PC-9 (cell line): ENCODE data around the gene USH2A. TPM values are rescaled to one million over a fixed set of nuclear protein-coding genes. Genes with fewer than 3 reads are reported as not detected.

Experiments used
- BruUV-seq: library from RNA; stranded (reverse); fragments of 400-500 nt; replicated peaks from 2 replicates; lab custom pipeline; 2021; lab: Mats Ljungman, UMichigan
- CTCF ChIA-PET: fragments of 300-600 bp; sonication (Branson Sonifier 250); formaldehyde crosslinking; loops from one replicate; lab custom pipeline; 2022; ENCODE audit warnings: antibody characterized with exemption; lab: Charles Lee
- POLR2A ChIA-PET: fragments of 300-600 bp; sonication (Branson Sonifier 250); formaldehyde crosslinking; loops from one replicate; lab custom pipeline; 2022; ENCODE audit warnings: antibody characterized with exemption; ENCODE audit not compliant: unreplicated experiment; lab: Charles Lee
- DNase-seq, 2 experiments: peaks; one replicate each; pipeline versions ENCODE4 v3.0.0 to v3.0.0-alpha.2; 2015 to 2022; ENCODE audit warnings: mixed read lengths in 1 of 2
- H2AFZ ChIP-seq: fragments of 200-600 bp; sonication (generic); 2 replicates; pipeline ENCODE4 v1.8.1; 2017; ENCODE audit warnings: antibody characterized with exemption
- H3F3A ChIP-seq: fragments of 200-600 bp; sonication (generic); 2 replicates; pipeline ENCODE4 v1.8.1; 2017; ENCODE audit warnings: antibody characterized with exemption, mild to moderate bottlenecking, low read depth; ENCODE audit not compliant: insufficient read depth
- H3K27ac ChIP-seq: fragments of 200-600 bp; sonication (generic); 2 replicates; pipeline ENCODE4 v1.6.1; 2016; ENCODE audit warnings: mixed run types
- H3K27me3 ChIP-seq: fragments of 200-600 bp; sonication (generic); 2 replicates; pipeline ENCODE4 v1.6.1; 2016; ENCODE audit warnings: low read depth, mixed run types; ENCODE audit not compliant: insufficient read depth
- H3K36me3 ChIP-seq: fragments of 200-600 bp; sonication (generic); 2 replicates; pipeline ENCODE4 v1.6.1; 2016; ENCODE audit warnings: low read depth, mixed run types
- H3K4me1 ChIP-seq: fragments of 200-600 bp; sonication (generic); replicated peaks from 2 replicates; pipeline ENCODE4 v1.6.1; 2016; ENCODE audit warnings: mixed run types; ENCODE audit not compliant: insufficient read depth
- H3K4me2 ChIP-seq: fragments of 200-600 bp; sonication (generic); 2 replicates; pipeline ENCODE4 v1.6.1; 2017; ENCODE audit warnings: mixed run types
- H3K4me3 ChIP-seq: fragments of 200-600 bp; sonication (generic); 2 replicates; pipeline ENCODE4 v1.6.1; 2016; ENCODE audit warnings: mixed run types
- H3K79me2 ChIP-seq: fragments of 200-600 bp; sonication (generic); 2 replicates; pipeline ENCODE4 v1.6.1; 2017; ENCODE audit warnings: low read depth, mixed run types
- H3K9me2 ChIP-seq: fragments of 200-600 bp; sonication (generic); 2 replicates; pipeline ENCODE4 v1.8.1; 2017; ENCODE audit warnings: mild to moderate bottlenecking; ENCODE audit not compliant: insufficient read depth
- H3K9me3 ChIP-seq: fragments of 200-600 bp; sonication (generic); 2 replicates; pipeline ENCODE4 v1.8.1; 2016; ENCODE audit warnings: low read depth; ENCODE audit not compliant: insufficient read depth
- H4K20me1 ChIP-seq: fragments of 200-600 bp; sonication (generic); 2 replicates; pipeline ENCODE4 v1.8.1; 2017; ENCODE audit not compliant: insufficient read depth
- EZH2 ChIP-seq: fragments of 200-600 bp; sonication (generic); IDR thresholded peaks from 2 replicates; pipeline ENCODE4 v1.8.0; 2017; ENCODE audit warnings: antibody characterized with exemption, low read depth
- intact Hi-C: fragments of 100-400 bp; cut with micrococcal nuclease; formaldehyde crosslinking; loops from one replicate; pipeline ENCODE4 v1.10.0; 2022; ENCODE audit not compliant: unreplicated experiment
- total RNA-seq: library from RNA; stranded (reverse); gene quantifications from 2 replicates; pipeline ENCODE4 v1.2.3, GENCODE V29; 2021
- TF ChIP-seq, protein P1 (sequence below): fragments of 200-600 bp; sonication (generic); conservative IDR thresholded peaks from 2 replicates; pipeline ENCODE4 v1.6.1; 2017; ENCODE audit warnings: mixed run types, antibody characterized with exemption, mild to moderate bottlenecking, moderate library complexity

The USH2A gene
- total RNA-seq, 1 experiment from 2014 or later, result not detected

DNA sequence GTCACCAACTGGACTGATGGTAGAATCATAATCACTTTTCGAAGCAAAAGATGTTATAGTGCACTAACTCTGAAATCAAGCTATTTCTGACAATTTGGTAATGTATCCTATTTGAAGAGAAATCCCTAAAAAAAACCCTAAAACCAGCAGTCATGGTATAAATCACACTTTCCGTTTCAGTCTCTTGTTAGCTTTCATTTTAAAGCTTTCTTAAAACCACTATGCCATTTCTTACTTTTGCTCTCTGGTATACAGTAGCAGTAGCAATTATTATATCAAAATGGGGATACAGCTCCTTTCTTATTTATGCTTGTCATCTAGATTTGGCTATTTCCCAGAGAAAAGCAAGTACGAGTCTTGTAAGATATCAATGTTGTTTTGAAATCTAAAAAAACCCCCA, 532.8 kb downstream of the USH2A start:
- H3F3A ChIP-seq, result no peaks in the 10 kb centered on the region
- no peaks in the 10 kb centered on the region for H4K20me1 ChIP-seq
- no peaks in the 10 kb centered on the region for H3K4me1 ChIP-seq
- TF ChIP-seq, protein P1, sequence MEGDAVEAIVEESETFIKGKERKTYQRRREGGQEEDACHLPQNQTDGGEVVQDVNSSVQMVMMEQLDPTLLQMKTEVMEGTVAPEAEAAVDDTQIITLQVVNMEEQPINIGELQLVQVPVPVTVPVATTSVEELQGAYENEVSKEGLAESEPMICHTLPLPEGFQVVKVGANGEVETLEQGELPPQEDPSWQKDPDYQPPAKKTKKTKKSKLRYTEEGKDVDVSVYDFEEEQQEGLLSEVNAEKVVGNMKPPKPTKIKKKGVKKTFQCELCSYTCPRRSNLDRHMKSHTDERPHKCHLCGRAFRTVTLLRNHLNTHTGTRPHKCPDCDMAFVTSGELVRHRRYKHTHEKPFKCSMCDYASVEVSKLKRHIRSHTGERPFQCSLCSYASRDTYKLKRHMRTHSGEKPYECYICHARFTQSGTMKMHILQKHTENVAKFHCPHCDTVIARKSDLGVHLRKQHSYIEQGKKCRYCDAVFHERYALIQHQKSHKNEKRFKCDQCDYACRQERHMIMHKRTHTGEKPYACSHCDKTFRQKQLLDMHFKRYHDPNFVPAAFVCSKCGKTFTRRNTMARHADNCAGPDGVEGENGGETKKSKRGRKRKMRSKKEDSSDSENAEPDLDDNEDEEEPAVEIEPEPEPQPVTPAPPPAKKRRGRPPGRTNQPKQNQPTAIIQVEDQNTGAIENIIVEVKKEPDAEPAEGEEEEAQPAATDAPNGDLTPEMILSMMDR, result no peak
- no peak for TF ChIP-seq EZH2
- H2AFZ ChIP-seq, result no peak overlapping the region
- BruUV-seq, result no TSS peak
- no peaks in the 10 kb centered on the region for H3K9me3 ChIP-seq
- H3K27ac ChIP-seq, result no peak overlapping the region
- no peak overlapping the region for H3K4me2 ChIP-seq
- no peaks in the 10 kb centered on the region for H3K9me2 ChIP-seq
- ChIA-PET POLR2A (no interaction called here), CTCF (no interaction called here)
- intact Hi-C loops, result no loop called here
- H3K79me2 ChIP-seq, result no peaks in the 10 kb centered on the region
- no peaks in the 10 kb centered on the region for H3K27me3 ChIP-seq
- no peaks in the 10 kb centered on the region for H3K36me3 ChIP-seq
- H3K4me3 ChIP-seq, result no peak overlapping the region
- DNase-seq, result no peak

DNA sequence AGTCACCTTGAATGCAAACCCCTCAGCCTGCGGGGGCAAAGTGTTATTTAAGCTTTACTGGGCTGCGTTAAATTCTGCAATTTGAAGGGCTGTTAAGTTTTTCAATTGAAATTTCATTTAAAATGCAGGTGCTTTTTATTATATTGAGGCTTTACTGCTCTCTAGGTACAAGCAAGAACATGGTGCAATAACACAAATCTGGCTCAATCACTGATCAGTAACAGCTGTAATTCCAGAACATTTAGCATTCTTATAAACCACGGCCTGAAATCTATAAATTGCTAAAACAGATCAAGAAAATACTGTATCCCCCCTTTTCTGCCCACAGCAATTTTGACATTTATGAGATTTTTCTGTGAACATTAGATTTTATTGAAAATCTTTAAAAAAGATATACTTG, 533.4 kb downstream of the USH2A start:
- intact Hi-C loops, result no loop called here
- no TSS peak for BruUV-seq
- H3K9me2 ChIP-seq, result no peaks in the 10 kb centered on the region
- TF ChIP-seq EZH2, result no peak
- TF ChIP-seq, protein P1, result no peak
- no peak overlapping the region for H2AFZ ChIP-seq
- no peak overlapping the region for H3K4me3 ChIP-seq
- no peaks in the 10 kb centered on the region for H3K9me3 ChIP-seq
- H3K27me3 ChIP-seq, result no peaks in the 10 kb centered on the region
- ChIA-PET CTCF (no interaction called here), POLR2A (no interaction called here)
- H3K27ac ChIP-seq, result no peak overlapping the region
- H4K20me1 ChIP-seq, result no peaks in the 10 kb centered on the region
- no peaks in the 10 kb centered on the region for H3F3A ChIP-seq
- H3K79me2 ChIP-seq, result no peaks in the 10 kb centered on the region
- H3K4me2 ChIP-seq, result no peak overlapping the region
- DNase-seq, result no peak
- no peaks in the 10 kb centered on the region for H3K4me1 ChIP-seq
- H3K36me3 ChIP-seq, result no peaks in the 10 kb centered on the region

DNA sequence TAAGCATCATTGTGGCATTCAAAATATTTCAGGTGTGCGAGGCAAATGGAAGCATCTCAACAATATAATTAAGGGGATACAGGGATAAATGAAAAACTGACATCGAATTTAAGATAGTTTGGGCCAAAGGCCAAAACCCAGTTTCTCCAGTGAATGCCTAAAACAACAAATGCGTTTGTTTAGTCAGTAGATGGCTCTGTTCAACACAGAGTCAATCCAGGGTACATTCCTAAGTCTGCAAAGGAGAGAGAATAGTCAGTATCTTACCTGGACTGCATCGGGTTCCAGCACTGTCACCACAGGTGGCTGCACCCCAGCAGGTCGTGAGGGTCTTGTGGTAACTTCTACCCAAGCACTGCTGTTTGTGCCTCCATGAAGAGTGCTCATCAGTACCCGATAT, 535.1 kb downstream of the USH2A start:
- ChIA-PET CTCF (no interaction called here), POLR2A (no interaction called here)
- intact Hi-C loops, result no loop called here

More for the DNA sequence above, 535.1 kb downstream of the USH2A start:
- no peak for TF ChIP-seq EZH2
- TF ChIP-seq, protein P1, result no peak
- H3K27ac ChIP-seq, result no peak overlapping the region
- no peaks in the 10 kb centered on the region; the same call in 1 of the 2 replicates for H3F3A ChIP-seq
- no peak overlapping the region for H3K4me3 ChIP-seq
- H3K4me1 ChIP-seq, result no peaks in the 10 kb centered on the region
- H3K27me3 ChIP-seq, result no peaks in the 10 kb centered on the region
- DNase-seq, result no peak
- H3K9me2 ChIP-seq, result no peaks in the 10 kb centered on the region
- no peak overlapping the region for H3K4me2 ChIP-seq
- H2AFZ ChIP-seq, result no peak overlapping the region
- H3K9me3 ChIP-seq, result no peaks in the 10 kb centered on the region
- no peaks in the 10 kb centered on the region for H4K20me1 ChIP-seq
- H3K79me2 ChIP-seq, result no peaks in the 10 kb centered on the region
- BruUV-seq, result no TSS peak
- H3K36me3 ChIP-seq, result no peaks in the 10 kb centered on the region
